GM23248 (cell line): Measurements from ENCODE around the gene SETBP1. TPM values are rescaled to one million over a fixed set of nuclear protein-coding genes. Genes with fewer than 3 reads are reported as not detected.
A peak's percentile ranks its signal among the peaks of the same experiment; 100 is the strongest.

Experiments used
- DNase-seq: peaks from one replicate; pipeline ENCODE4 v3.0.0-alpha.2; 2015
- H2AFZ ChIP-seq: fragments of 200-600 bp; sonication (generic); 2 replicates; pipeline ENCODE4 v1.6.1; 2016; ENCODE audit warnings: antibody characterized with exemption
- H3F3A ChIP-seq: fragments of 200-600 bp; sonication (generic); 2 replicates; pipeline ENCODE4 v1.6.1; 2016; ENCODE audit warnings: mild to moderate bottlenecking, antibody characterized with exemption, mixed run types; ENCODE audit not compliant: insufficient read depth
- H3K27ac ChIP-seq: fragments of 200-600 bp; sonication (generic); 2 replicates; pipeline ENCODE4 v1.5.1; 2016; ENCODE audit warnings: mild to moderate bottlenecking
- H3K27me3 ChIP-seq: fragments of 200-600 bp; sonication (generic); replicated peaks from 2 replicates; pipeline ENCODE4 v1.6.1; 2016; ENCODE audit warnings: mild to moderate bottlenecking; ENCODE audit not compliant: insufficient read depth
- H3K36me3 ChIP-seq: fragments of 200-600 bp; sonication (generic); 2 replicates; pipeline ENCODE4 v1.6.1; 2016; ENCODE audit warnings: low read depth, mild to moderate bottlenecking
- H3K4me1 ChIP-seq: fragments of 200-600 bp; sonication (generic); 2 replicates; pipeline ENCODE4 v1.6.1; 2016; ENCODE audit warnings: mild to moderate bottlenecking; ENCODE audit not compliant: insufficient read depth
- H3K4me2 ChIP-seq: fragments of 200-600 bp; sonication (generic); one replicate; pipeline ENCODE4 v1.6.1; 2016; ENCODE audit warnings: mild to moderate bottlenecking; ENCODE audit not compliant: unreplicated experiment
- H3K4me3 ChIP-seq: fragments of 200-600 bp; sonication (generic); 2 replicates; pipeline ENCODE4 v1.5.1; 2016; ENCODE audit warnings: mild to moderate bottlenecking
- H3K79me2 ChIP-seq: fragments of 200-600 bp; sonication (generic); 2 replicates; pipeline ENCODE4 v1.6.1; 2016; ENCODE audit warnings: mild to moderate bottlenecking; ENCODE audit not compliant: insufficient read depth
- H3K9ac ChIP-seq: fragments of 200-600 bp; sonication (generic); 2 replicates; pipeline ENCODE4 v1.6.1; 2016; ENCODE audit warnings: mild to moderate bottlenecking
- H3K9me2 ChIP-seq: fragments of 200-600 bp; sonication (generic); 2 replicates; pipeline ENCODE4 v1.6.1; 2016; ENCODE audit warnings: mixed run types, mild to moderate bottlenecking, moderate library complexity; ENCODE audit not compliant: insufficient read depth
- H3K9me3 ChIP-seq: fragments of 200-600 bp; sonication (generic); one replicate; pipeline ENCODE4 v1.6.1; 2017; ENCODE audit warnings: low read depth
- H4K20me1 ChIP-seq: fragments of 200-600 bp; sonication (generic); 2 replicates; pipeline ENCODE4 v1.6.0; 2016; ENCODE audit not compliant: insufficient read depth
- EZH2 ChIP-seq: fragments of 200-600 bp; sonication (generic); IDR thresholded peaks from 2 replicates; pipeline ENCODE4 v1.6.1; 2018; ENCODE audit warnings: antibody characterized with exemption, mild to moderate bottlenecking; ENCODE audit not compliant: insufficient read depth, poor library complexity, severe bottlenecking
- EZH2phosphoT487 ChIP-seq: fragments of 200-600 bp; sonication (generic); IDR thresholded peaks from 2 replicates; pipeline ENCODE4 v1.6.1; 2018; ENCODE audit warnings: antibody characterized with exemption, moderate library complexity, mild to moderate bottlenecking, low read depth; ENCODE audit not compliant: insufficient read depth
- WGBS, 2 experiments: methylation state at CpG; one replicate each; pipeline ENCODE4 v1.1.6; 2015 to 2017; ENCODE audit warnings: low lambda C conversion rate in 2 of 2, low coverage in 1 of 2; ENCODE audit errors: missing lambda C conversion rate in 2 of 2; 5-methylcytosine and 5-hydroxymethylcytosine counted together
- in situ Hi-C: fragments of 300-500 bp; cut with MboI; formaldehyde crosslinking; loops from 2 replicates; pipeline ENCODE4 v1.15.0; 2020
- polyA plus RNA-seq: library from polyadenylated mRNA; unstranded; fragments of >200 nt; fragmentation: Nextera tagmentation; extraction: Ambion mirVana; gene quantifications from 2 replicates; pipeline ENCODE4 v1.2.1, GENCODE V29; 2016
- total RNA-seq: library from RNA; depleted of rRNA; stranded (reverse); fragments of >200 nt; shearing (Covaris generic); gene quantifications from 2 replicates; pipeline ENCODE4 v1.2.3, GENCODE V29; 2014

The SETBP1 gene
- total and polyA plus RNA-seq, 2 experiments from 2014 or later = 1.3 to 4.1 TPM

GRCh38 chr18:44885507-44885906 is 204.8 kb downstream of the SETBP1 start:
- Histone ChIP-seq H3K9ac (no peak overlapping the region), H3K36me3 (no peaks in the 10 kb centered on the region), H3K4me2 (no peak overlapping the region), H3K27me3 (no peaks in the 10 kb centered on the region), H3K79me2 (no peaks in the 10 kb centered on the region), H2AFZ (no peak overlapping the region), H3K9me2 (no peaks in the 10 kb centered on the region), H3F3A (peaks cover 13% of the 10 kb centered on the region; the same call in 1 of the 2 replicates), H3K9me3 (no peaks in the 10 kb centered on the region), H3K27ac (no peak overlapping the region), H3K4me1 (peaks cover 29% of the 10 kb centered on the region), H4K20me1 (no peaks in the 10 kb centered on the region), H3K4me3 (no peak overlapping the region)
- 96% methylated on average over 4 of the region's 4 CpGs for WGBS, 2 experiments
- TF ChIP-seq EZH2phosphoT487 = no peak
- TF ChIP-seq EZH2 = no peak
- DNase-seq = no peak
- in situ Hi-C loops = loop anchor here (25.0 kb wide), 1 partner anchor 748 kb away; no protein-coding TSS in a partner anchor

DNA sequence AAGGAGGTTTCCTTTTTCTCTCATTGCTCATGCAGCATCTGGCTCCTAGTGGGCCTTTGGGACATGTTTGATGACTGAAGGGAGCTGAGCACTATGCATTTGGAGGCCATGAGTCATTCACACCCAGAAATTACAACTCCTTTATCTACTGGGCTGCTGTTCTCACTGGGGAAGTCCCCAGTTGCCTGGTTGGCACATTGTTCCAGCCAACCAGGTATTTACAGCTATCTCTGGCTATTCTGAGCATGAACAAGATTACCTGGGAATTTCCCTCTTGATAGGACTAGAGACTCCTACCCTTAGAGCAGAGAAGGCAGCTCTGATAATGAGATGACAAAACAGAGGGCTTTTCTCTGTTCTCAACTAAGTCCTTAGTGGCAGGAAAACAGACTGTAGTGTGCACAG is 206.5 kb downstream of the SETBP1 start:
- no peaks in the 10 kb centered on the region for H4K20me1 ChIP-seq
- H3K27me3 ChIP-seq = no peaks in the 10 kb centered on the region
- no peak overlapping the region for H3K9ac ChIP-seq
- no peak overlapping the region for H3K27ac ChIP-seq
- TF ChIP-seq EZH2 = no peak
- no peak for TF ChIP-seq EZH2phosphoT487
- no peaks in the 10 kb centered on the region for H3K9me3 ChIP-seq
- H3K79me2 ChIP-seq = no peaks in the 10 kb centered on the region
- H2AFZ ChIP-seq = no peak overlapping the region
- H3K4me2 ChIP-seq = peak overlapping the region; percentile 24
- H3F3A ChIP-seq = peaks cover 13% of the 10 kb centered on the region; the same call in 1 of the 2 replicates
- DNase-seq = peak; percentile 88
- no peaks in the 10 kb centered on the region; the same call in 1 of the 2 replicates for H3K36me3 ChIP-seq
- in situ Hi-C loops = loop anchor here (25.0 kb wide), 1 partner anchor 750 kb away; no protein-coding TSS in a partner anchor
- H3K9me2 ChIP-seq = no peaks in the 10 kb centered on the region
- H3K4me3 ChIP-seq = no peak overlapping the region
- H3K4me1 ChIP-seq = peaks cover 29% of the 10 kb centered on the region

DNA sequence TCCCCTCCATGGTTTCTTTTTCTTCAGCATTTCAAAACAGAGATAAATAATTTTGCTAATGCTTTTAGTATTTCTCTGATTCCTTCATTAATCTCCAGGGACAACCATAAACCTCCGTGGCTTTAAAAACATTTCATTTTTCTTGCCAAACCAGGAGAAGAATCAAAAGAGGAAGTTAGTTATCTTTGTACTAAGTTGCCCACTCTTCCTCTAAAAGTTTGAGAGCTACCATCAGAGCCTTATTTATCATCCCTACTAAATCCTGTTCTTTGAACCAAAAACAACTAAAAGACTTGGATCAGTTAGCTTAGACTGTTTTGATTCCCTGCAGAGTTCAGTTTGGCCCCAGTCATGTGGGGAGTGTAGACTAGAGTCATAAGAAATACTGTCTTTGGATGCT is 208.4 kb downstream of the SETBP1 start:
- no peaks in the 10 kb centered on the region for H3K9me2 ChIP-seq

GRCh38 chr18:44893045-44893706 is 212.5 kb downstream of the SETBP1 start:
- peak; percentile 55 for DNase-seq
- TF ChIP-seq EZH2phosphoT487 (no peak), EZH2 (no peak)
- H3K4me3 ChIP-seq = no peak overlapping the region
- no peaks in the 10 kb centered on the region for H3K9me2 ChIP-seq
- no peaks in the 10 kb centered on the region; the same call in 1 of the 2 replicates for H3K36me3 ChIP-seq
- no peak overlapping the region for H3K4me2 ChIP-seq
- H3K9ac ChIP-seq = no peak overlapping the region
- no peak overlapping the region for H3K27ac ChIP-seq
- peaks cover 19% of the 10 kb centered on the region for H3K4me1 ChIP-seq
- 72 to 74% methylated on average over 4 of the region's 4 CpGs for WGBS, 2 experiments
- no peaks in the 10 kb centered on the region for H3K9me3 ChIP-seq
- in situ Hi-C loops = loop anchor here (10.0 to 25.0 kb wide), 2 partner anchors 208 to 756 kb away; partner anchors contain the start of gene SETBP1
- no peaks in the 10 kb centered on the region for H3K27me3 ChIP-seq
- no peak overlapping the region for H2AFZ ChIP-seq
- no peaks in the 10 kb centered on the region for H4K20me1 ChIP-seq
- H3K79me2 ChIP-seq = no peaks in the 10 kb centered on the region
- H3F3A ChIP-seq = peaks cover 18% of the 10 kb centered on the region; the same call in 1 of the 2 replicates

More for the DNA sequence above, 208.4 kb downstream of the SETBP1 start:
- Histone ChIP-seq H4K20me1 (no peaks in the 10 kb centered on the region), H3K4me2 (no peak overlapping the region), H3K36me3 (no peaks in the 10 kb centered on the region; the same call in 1 of the 2 replicates), H2AFZ (no peak overlapping the region), H3K79me2 (no peaks in the 10 kb centered on the region), H3K9ac (no peak overlapping the region), H3K27me3 (no peaks in the 10 kb centered on the region), H3K27ac (no peak overlapping the region), H3K9me3 (no peaks in the 10 kb centered on the region), H3K4me3 (no peak overlapping the region), H3F3A (peaks cover 29% of the 10 kb centered on the region), H3K4me1 (peaks cover 35% of the 10 kb centered on the region)
- TF ChIP-seq EZH2 (no peak), EZH2phosphoT487 (no peak)
- in situ Hi-C loops = loop anchor here (25.0 kb wide), 1 partner anchor 752 kb away; no protein-coding TSS in a partner anchor
- no peak for DNase-seq
- 20 to 40% methylated on average over 1 of the region's 1 CpG for WGBS, 2 experiments
